ENCODE data around the gene CLIC1.

DNA sequence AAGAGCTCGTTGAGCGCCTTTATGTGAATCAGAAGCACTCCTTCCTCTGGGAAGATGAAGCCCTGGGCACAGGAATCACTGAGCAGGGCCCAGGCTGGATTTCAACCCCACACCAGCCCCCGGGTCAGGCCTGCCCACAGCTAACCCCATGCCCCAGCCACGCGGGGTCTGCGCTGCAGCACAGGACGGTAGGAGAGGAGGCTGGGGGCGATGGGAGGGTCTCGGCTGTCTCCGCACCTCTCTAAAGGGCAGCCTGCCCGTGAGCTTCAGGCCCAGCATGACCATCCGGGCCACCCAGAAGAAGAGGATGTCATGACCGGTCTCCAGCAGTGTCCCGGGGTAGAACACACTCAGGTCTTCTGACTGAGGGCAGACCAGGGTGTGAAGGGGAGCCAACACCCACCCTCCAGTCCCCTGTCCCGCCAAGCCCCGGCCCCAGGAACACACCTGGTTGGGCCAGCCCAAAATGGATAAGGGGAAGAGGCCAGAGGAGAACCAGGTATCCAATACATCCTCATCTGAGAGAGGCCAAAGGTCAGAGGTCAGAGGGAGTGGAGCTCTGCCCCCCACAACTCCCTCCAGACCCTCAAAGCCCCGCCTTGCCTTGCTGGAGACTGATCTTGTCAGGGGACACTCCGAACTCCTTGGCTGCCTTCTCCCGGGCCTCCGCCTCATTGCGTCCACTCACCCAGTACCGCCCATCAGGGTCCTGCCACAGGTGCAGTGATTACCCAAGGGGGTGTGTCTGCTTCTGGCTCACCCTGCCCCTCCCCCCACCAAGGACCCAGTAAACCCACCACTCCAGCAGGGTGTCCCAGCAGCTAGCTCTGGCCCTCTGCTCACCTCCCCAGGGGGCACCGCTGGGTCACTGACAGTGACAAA is 45.2 kb upstream of the CLIC1 start:
- TF ChIP-seq, protein P1, sequence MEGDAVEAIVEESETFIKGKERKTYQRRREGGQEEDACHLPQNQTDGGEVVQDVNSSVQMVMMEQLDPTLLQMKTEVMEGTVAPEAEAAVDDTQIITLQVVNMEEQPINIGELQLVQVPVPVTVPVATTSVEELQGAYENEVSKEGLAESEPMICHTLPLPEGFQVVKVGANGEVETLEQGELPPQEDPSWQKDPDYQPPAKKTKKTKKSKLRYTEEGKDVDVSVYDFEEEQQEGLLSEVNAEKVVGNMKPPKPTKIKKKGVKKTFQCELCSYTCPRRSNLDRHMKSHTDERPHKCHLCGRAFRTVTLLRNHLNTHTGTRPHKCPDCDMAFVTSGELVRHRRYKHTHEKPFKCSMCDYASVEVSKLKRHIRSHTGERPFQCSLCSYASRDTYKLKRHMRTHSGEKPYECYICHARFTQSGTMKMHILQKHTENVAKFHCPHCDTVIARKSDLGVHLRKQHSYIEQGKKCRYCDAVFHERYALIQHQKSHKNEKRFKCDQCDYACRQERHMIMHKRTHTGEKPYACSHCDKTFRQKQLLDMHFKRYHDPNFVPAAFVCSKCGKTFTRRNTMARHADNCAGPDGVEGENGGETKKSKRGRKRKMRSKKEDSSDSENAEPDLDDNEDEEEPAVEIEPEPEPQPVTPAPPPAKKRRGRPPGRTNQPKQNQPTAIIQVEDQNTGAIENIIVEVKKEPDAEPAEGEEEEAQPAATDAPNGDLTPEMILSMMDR (IDR thresholded peaks at IDR 0.05) = no peak
- no peak for TF ChIP-seq POLR2A (IDR thresholded peaks at IDR 0.05)

All from gastroesophageal sphincter (tissue), 3 donors.